ENCODE data around the gene NCKAP5. TPM values are rescaled to one million over a fixed set of nuclear protein-coding genes. Genes with fewer than 3 reads are reported as not detected.

NCKAP5 gene
- total RNA-seq, 2 donors from 2014 or later = 2.0 to 7.1 TPM

DNA sequence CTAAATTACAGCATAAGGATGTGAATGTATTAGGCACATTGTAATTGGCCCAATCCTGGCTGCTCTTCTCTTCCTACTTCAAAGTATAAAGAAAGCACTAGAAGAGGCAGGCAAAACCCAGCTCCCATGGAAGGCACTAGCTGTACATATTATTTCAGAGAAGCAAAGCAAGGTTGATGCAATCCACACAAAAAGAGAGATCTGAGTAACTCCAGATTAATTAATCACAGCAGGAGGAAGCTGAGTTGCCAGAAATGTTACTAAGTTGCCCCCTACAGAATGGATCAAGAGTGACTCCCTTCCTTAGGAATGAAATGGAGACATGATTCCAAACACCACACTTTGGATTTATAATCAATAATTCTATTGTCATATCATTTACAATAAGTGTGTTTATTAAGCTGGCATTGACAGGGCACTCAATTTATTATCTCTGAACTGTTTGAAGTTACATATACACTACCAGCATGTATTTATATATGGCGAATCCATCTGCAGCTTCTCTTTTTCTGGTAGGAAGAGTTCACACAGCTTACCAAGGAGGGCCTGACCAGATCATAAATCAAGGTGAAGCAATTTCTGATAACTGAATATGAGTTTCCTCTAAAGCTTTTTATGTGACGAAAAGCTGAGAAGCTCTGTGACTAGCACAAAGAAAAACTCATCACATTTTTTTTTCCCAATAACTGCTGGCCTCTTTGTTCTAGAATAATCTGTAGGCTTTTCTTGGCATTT lies 505.2 kb downstream of the NCKAP5 start:
- intact Hi-C loops (cut with DNase I) = no loop called here
- TF ChIP-seq POLR2AphosphoS5 (IDR thresholded peaks at IDR 0.05) = no peak
- no peak for TF ChIP-seq POLR2A (IDR thresholded peaks at IDR 0.05)
- TF ChIP-seq, protein P1, sequence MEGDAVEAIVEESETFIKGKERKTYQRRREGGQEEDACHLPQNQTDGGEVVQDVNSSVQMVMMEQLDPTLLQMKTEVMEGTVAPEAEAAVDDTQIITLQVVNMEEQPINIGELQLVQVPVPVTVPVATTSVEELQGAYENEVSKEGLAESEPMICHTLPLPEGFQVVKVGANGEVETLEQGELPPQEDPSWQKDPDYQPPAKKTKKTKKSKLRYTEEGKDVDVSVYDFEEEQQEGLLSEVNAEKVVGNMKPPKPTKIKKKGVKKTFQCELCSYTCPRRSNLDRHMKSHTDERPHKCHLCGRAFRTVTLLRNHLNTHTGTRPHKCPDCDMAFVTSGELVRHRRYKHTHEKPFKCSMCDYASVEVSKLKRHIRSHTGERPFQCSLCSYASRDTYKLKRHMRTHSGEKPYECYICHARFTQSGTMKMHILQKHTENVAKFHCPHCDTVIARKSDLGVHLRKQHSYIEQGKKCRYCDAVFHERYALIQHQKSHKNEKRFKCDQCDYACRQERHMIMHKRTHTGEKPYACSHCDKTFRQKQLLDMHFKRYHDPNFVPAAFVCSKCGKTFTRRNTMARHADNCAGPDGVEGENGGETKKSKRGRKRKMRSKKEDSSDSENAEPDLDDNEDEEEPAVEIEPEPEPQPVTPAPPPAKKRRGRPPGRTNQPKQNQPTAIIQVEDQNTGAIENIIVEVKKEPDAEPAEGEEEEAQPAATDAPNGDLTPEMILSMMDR (IDR thresholded peaks at IDR 0.05) = no peak
- H3K4me3 ChIP-seq = no peak overlapping the region

GRCh38 chr2:133061874-133062593 lies 506.2 kb downstream of the NCKAP5 start:
- TF ChIP-seq POLR2AphosphoS5 (IDR thresholded peaks at IDR 0.05) (no peak), POLR2A (IDR thresholded peaks at IDR 0.05) (no peak)
- TF ChIP-seq, protein P1 (IDR thresholded peaks at IDR 0.05) = no peak
- 82% methylated on average over 3 of the region's 3 CpGs for WGBS
- Histone ChIP-seq H3K4me3 (no peak overlapping the region), H3K27ac (no peak overlapping the region), H3K4me1 (replicated peaks) (no peaks in the 10 kb centered on the region), H3K36me3 (no peaks in the 10 kb centered on the region), H3K27me3 (replicated peaks; ENCODE audit: insufficient read depth) (no peaks in the 10 kb centered on the region), H3K9me3 (no peaks in the 10 kb centered on the region)
- no peak for DNase-seq (ENCODE audit: low spot score)
- intact Hi-C loops (cut with DNase I) = no loop called here

More for the DNA sequence above, 505.2 kb downstream of the NCKAP5 start:
- H3K36me3 ChIP-seq = no peaks in the 10 kb centered on the region
- DNase-seq (ENCODE audit: low spot score) = no peak
- no peaks in the 10 kb centered on the region for H3K4me1 ChIP-seq (replicated peaks)
- H3K27ac ChIP-seq = no peak overlapping the region
- 81% methylated on average over 2 of the region's 2 CpGs for WGBS
- no peaks in the 10 kb centered on the region for H3K9me3 ChIP-seq
- no peaks in the 10 kb centered on the region for H3K27me3 ChIP-seq (replicated peaks; ENCODE audit: insufficient read depth)

GRCh38 chr2:133054297-133054696 lies 514.0 kb downstream of the NCKAP5 start:
- Histone ChIP-seq H3K4me1 (replicated peaks) (no peaks in the 10 kb centered on the region), H3K4me3 (no peak overlapping the region), H3K27me3 (replicated peaks; ENCODE audit: insufficient read depth) (no peaks in the 10 kb centered on the region), H3K36me3 (no peaks in the 10 kb centered on the region), H3K27ac (no peak overlapping the region), H3K9me3 (no peaks in the 10 kb centered on the region)
- intact Hi-C loops (cut with DNase I) = no loop called here
- DNase-seq (ENCODE audit: low spot score) = no peak
- 30% methylated on average over 3 of the region's 3 CpGs for WGBS
- TF ChIP-seq POLR2A (IDR thresholded peaks at IDR 0.05) (no peak), POLR2AphosphoS5 (IDR thresholded peaks at IDR 0.05) (no peak)
- TF ChIP-seq, protein P1 (IDR thresholded peaks at IDR 0.05) = no peak

- H3K4me3 ChIP-seq = no peak overlapping the region
- no peaks in the 10 kb centered on the region for H3K9me3 ChIP-seq
- no peaks in the 10 kb centered on the region for H3K4me1 ChIP-seq (replicated peaks)
- TF ChIP-seq POLR2AphosphoS5 (IDR thresholded peaks at IDR 0.05) (no peak), POLR2A (IDR thresholded peaks at IDR 0.05) (no peak)
- TF ChIP-seq, protein P1 (IDR thresholded peaks at IDR 0.05) = no peak
- no peaks in the 10 kb centered on the region for H3K27me3 ChIP-seq (replicated peaks; ENCODE audit: insufficient read depth)
- intact Hi-C loops (cut with DNase I) = no loop called here
- no peak overlapping the region for H3K27ac ChIP-seq
- DNase-seq (ENCODE audit: low spot score) = no peak
- 68% methylated on average over 3 of the region's 3 CpGs for WGBS
- H3K36me3 ChIP-seq = no peaks in the 10 kb centered on the region
Observed at GRCh38 chr2:133053541-133053940, 514.7 kb downstream of the NCKAP5 start.

Data from prostate gland (tissue), 2 donors.